IMR-90 (cell line): ENCODE results near the gene SLC2A8. TPM values are rescaled to one million over a fixed set of nuclear protein-coding genes. Genes with fewer than 3 reads are reported as not detected.
A peak's percentile ranks its signal among the peaks of the same experiment; 100 is the strongest.

Experiments
- ATAC-seq: fragments of 200-7000 bp; cut with Tn5 transposase; 2 replicates; pipeline ENCODE4 v1.9.1; 2020; ENCODE audit warnings: low read depth, mild to moderate bottlenecking, moderate library complexity
- BruUV-seq: library from RNA; stranded (reverse); fragments of 400-500 nt; replicated peaks from 2 replicates; lab custom pipeline; 2021; lab: Mats Ljungman, UMichigan
- CTCF ChIA-PET: fragments of 300-600 bp; formaldehyde crosslinking; extraction: SDS; loops from one replicate; lab custom pipeline; 2021; ENCODE audit warnings: antibody characterized with exemption; lab: Yijun Ruan, JAX
- POLR2A ChIA-PET: fragments of 300-600 bp; sonication (Branson Sonifier 250); formaldehyde crosslinking; loops from one replicate; lab custom pipeline; 2022; ENCODE audit warnings: antibody characterized with exemption; ENCODE audit not compliant: unreplicated experiment; lab: Charles Lee
- DNase-seq: peaks from one replicate; pipeline ENCODE4 v3.0.0; 2013
- H2AFZ ChIP-seq: replicated peaks from 2 replicates; pipeline ENCODE3; 2013; ENCODE audit warnings: low read length, mild to moderate bottlenecking; ENCODE audit not compliant: poor library complexity
- H2AK5ac ChIP-seq: 2 replicates; pipeline ENCODE4 v1.6.1; 2013; ENCODE audit warnings: low read depth, low read length, inconsistent platforms
- H2AK9ac ChIP-seq: replicated peaks from 2 replicates; pipeline ENCODE3; 2013; ENCODE audit warnings: mild to moderate bottlenecking, low read depth, low read length, moderate library complexity; ENCODE audit not compliant: poor library complexity
- H2BK120ac ChIP-seq: 2 replicates; pipeline ENCODE4 v1.6.1; 2013; ENCODE audit warnings: low read depth, low read length, inconsistent platforms
- H2BK15ac ChIP-seq: 3 replicates; pipeline ENCODE4 v1.6.1; 2013; ENCODE audit warnings: low read depth, low read length, inconsistent platforms
- H2BK20ac ChIP-seq: 2 replicates; pipeline ENCODE4 v1.6.1; 2013; ENCODE audit warnings: low read depth, mild to moderate bottlenecking, inconsistent platforms, low read length, moderate library complexity
- H2BK5ac ChIP-seq: 2 replicates; pipeline ENCODE4 v1.6.1; 2013; ENCODE audit warnings: mild to moderate bottlenecking, low read depth, low read length, inconsistent platforms; ENCODE audit not compliant: poor library complexity, severe bottlenecking
- H3K14ac ChIP-seq: replicated peaks from 2 replicates; pipeline ENCODE4 v1.6.1; 2013; ENCODE audit warnings: low read depth, low read length, inconsistent platforms
- H3K18ac ChIP-seq: 2 replicates; pipeline ENCODE4 v1.6.1; 2013; ENCODE audit warnings: low read depth, low read length, control low read depth
- H3K23ac ChIP-seq: 2 replicates; pipeline ENCODE4 v1.6.1; 2013; ENCODE audit warnings: low read depth, low read length, inconsistent platforms
- H3K27ac ChIP-seq: 2 replicates; pipeline ENCODE4 v1.5.1; 2013; ENCODE audit warnings: mild to moderate bottlenecking, control low read depth, low read length; ENCODE audit not compliant: insufficient read depth
- H3K27me3 ChIP-seq: 2 replicates; pipeline ENCODE4 v1.6.1; 2013; ENCODE audit warnings: low read length; ENCODE audit not compliant: control insufficient read depth, insufficient read depth
- H3K36me3 ChIP-seq: 2 replicates; pipeline ENCODE4 v1.6.1; 2013; ENCODE audit warnings: low read length, mixed read lengths; ENCODE audit not compliant: control insufficient read depth, insufficient read depth
- H3K4ac ChIP-seq: 2 replicates; pipeline ENCODE4 v1.6.1; 2013; ENCODE audit warnings: low read depth, low read length, inconsistent platforms
- H3K4me1 ChIP-seq: 2 replicates; pipeline ENCODE4 v1.6.1; 2013; ENCODE audit warnings: low read length, mixed read lengths; ENCODE audit not compliant: control insufficient read depth, insufficient read depth
- H3K4me2 ChIP-seq: 2 replicates; pipeline ENCODE4 v1.6.1; 2013; ENCODE audit warnings: low read depth, mild to moderate bottlenecking, control low read depth, low read length, moderate library complexity
- H3K4me3 ChIP-seq: 2 replicates; pipeline ENCODE4 v1.5.1; 2013; ENCODE audit warnings: low read depth, mild to moderate bottlenecking, control low read depth, low read length, moderate library complexity; ENCODE audit not compliant: insufficient read depth
- H3K56ac ChIP-seq: 2 replicates; pipeline ENCODE4 v1.6.1; 2013; ENCODE audit warnings: low read length, inconsistent platforms; ENCODE audit not compliant: insufficient read depth; ENCODE audit errors: extremely low read depth
- H3K79me1 ChIP-seq, 2 experiments: 2 replicates each; pipeline ENCODE4 v1.6.1; 2013; ENCODE audit warnings: low read length in 2 of 2, inconsistent platforms in 1 of 2, low read depth in 1 of 2
- H3K9ac ChIP-seq: 2 replicates; pipeline ENCODE4 v1.6.1; 2013; ENCODE audit warnings: low read depth, low read length, control low read depth
- H3K9me1 ChIP-seq: 2 replicates; pipeline ENCODE4 v1.6.1; 2013; ENCODE audit warnings: low read length, inconsistent platforms; ENCODE audit not compliant: insufficient read depth
- H3K9me3 ChIP-seq: 2 replicates; pipeline ENCODE4 v1.6.1; 2013; ENCODE audit warnings: low read length; ENCODE audit not compliant: control insufficient read depth, insufficient read depth
- H4K20me1 ChIP-seq: 2 replicates; pipeline ENCODE4 v1.6.1; 2013; ENCODE audit warnings: low read length, inconsistent platforms; ENCODE audit not compliant: insufficient read depth
- H4K5ac ChIP-seq: 2 replicates; pipeline ENCODE4 v1.6.1; 2013; ENCODE audit warnings: mild to moderate bottlenecking, low read depth, low read length, control low read depth
- H4K8ac ChIP-seq, 2 experiments: 2 replicates each; pipeline ENCODE4 v1.6.1; 2013; ENCODE audit warnings: low read depth in 2 of 2, low read length in 2 of 2, control low read depth in 1 of 2, inconsistent platforms in 1 of 2
- H4K91ac ChIP-seq: 2 replicates; pipeline ENCODE4 v1.6.1; 2013; ENCODE audit warnings: low read depth, low read length, inconsistent platforms; ENCODE audit not compliant: insufficient read depth
- BHLHE40 ChIP-seq: fragments of 150-350 bp; IDR thresholded peaks from 2 replicates; pipeline ENCODE4 v1.6.1; 2016; ENCODE audit warnings: mild to moderate bottlenecking, low read depth, low read length
- CEBPB ChIP-seq: IDR thresholded peaks from 2 replicates; pipeline ENCODE4 v1.6.1; 2012; ENCODE audit warnings: low read depth, low read length, improper control_type of control experiment
- CTCF ChIP-seq: conservative IDR thresholded peaks from 2 replicates; pipeline ENCODE4 v1.5.1; 2012; ENCODE audit warnings: mild to moderate bottlenecking, low read depth, low read length, improper control_type of control experiment
- FOS ChIP-seq: fragments of 150-350 bp; IDR thresholded peaks from 2 replicates; pipeline ENCODE4 v1.6.1; 2016; ENCODE audit warnings: low read depth, low read length
- MAFK ChIP-seq: IDR thresholded peaks from 2 replicates; pipeline ENCODE4 v1.6.1; 2012; ENCODE audit warnings: low read depth, low read length, improper control_type of control experiment
- MAZ ChIP-seq: IDR thresholded peaks from 2 replicates; pipeline ENCODE4 v1.6.1; 2012; ENCODE audit warnings: low read depth, mild to moderate bottlenecking, low read length, improper control_type of control experiment, moderate library complexity, borderline replicate concordance
- MXI1 ChIP-seq: IDR thresholded peaks from 2 replicates; pipeline ENCODE4 v1.6.1; 2012; ENCODE audit warnings: low read depth, mild to moderate bottlenecking, low read length, moderate library complexity, borderline replicate concordance
- NFE2L2 ChIP-seq: fragments of 150-350 bp; IDR thresholded peaks from 2 replicates; pipeline ENCODE4 v1.6.1; 2016; ENCODE audit warnings: low read depth, mild to moderate bottlenecking, low read length
- POLR2A ChIP-seq: IDR thresholded peaks from 2 replicates; pipeline ENCODE4 v1.6.1; 2012; ENCODE audit warnings: mild to moderate bottlenecking, low read depth, low read length
- RAD21 ChIP-seq: IDR thresholded peaks from 2 replicates; pipeline ENCODE4 v1.6.1; 2012; ENCODE audit warnings: low read length, improper control_type of control experiment
- RCOR1 ChIP-seq: IDR thresholded peaks from 2 replicates; pipeline ENCODE4 v1.6.1; 2012; ENCODE audit warnings: mild to moderate bottlenecking, low read length, improper control_type of control experiment; ENCODE audit not compliant: insufficient replicate concordance
- WGBS, 2 experiments: methylation state at CpG; one replicate each; pipeline versions ENCODE4 v1.1.5 to v1.1.7; 2013; ENCODE audit warnings: missing lambda C conversion rate in 2 of 2; ENCODE audit not compliant: insufficient read length in 1 of 2; ENCODE audit errors: extremely low coverage in 2 of 2; 5-methylcytosine and 5-hydroxymethylcytosine counted together
- dilution Hi-C: fragments of 300-500 bp; cut with HindIII; formaldehyde crosslinking; loops from one replicate; pipeline ENCODE4 v1.14.3; 2018; ENCODE audit warnings: low sequenced_read_pairs; ENCODE audit not compliant: unreplicated experiment
- in situ Hi-C: fragments of 300-500 bp; cut with MboI; formaldehyde crosslinking; loops from 3 replicates; pipeline ENCODE4 v1.14.3; 2019; ENCODE audit warnings: low sequenced_read_pairs, inconsistent platforms, mixed read lengths
- intact Hi-C: fragments of 100-400 bp; cut with micrococcal nuclease; formaldehyde crosslinking; loops from 2 replicates; pipeline ENCODE4 v1.10.0; 2022
- polyA plus RNA-seq, 3 experiments: library from polyadenylated mRNA; depleted of rRNA; stranded (reverse); fragments of >200 nt; gene quantifications; 2 replicates each; pipeline ENCODE4 v1.2.3, GENCODE V29; 2012; ENCODE audit warnings: low replicate concordance in 1 of 3
- total RNA-seq: library from RNA; depleted of rRNA; stranded (reverse); fragments of >200 nt; gene quantifications from 2 replicates; pipeline ENCODE4 v1.2.3, GENCODE V29; 2012
- TF ChIP-seq, protein P1 (sequence below): fragments of 150-350 bp; IDR thresholded peaks from 2 replicates; pipeline ENCODE4 v1.6.1; 2016; ENCODE audit warnings: low read depth, mild to moderate bottlenecking, low read length, moderate library complexity, borderline replicate concordance
- TF ChIP-seq, protein P2 (sequence below): fragments of 150-350 bp; IDR thresholded peaks from 2 replicates; pipeline ENCODE4 v1.6.1; 2017; ENCODE audit warnings: mild to moderate bottlenecking, antibody characterized with exemption, low read length, low read depth

SLC2A8 gene
- total and polyA plus RNA-seq, 2 of the 4 experiments (the other 2 are of a cell fraction), result 9.0 to 12.0 TPM

GRCh38 chr9:127423934-127424675, 27.1 kb downstream of the SLC2A8 start, which contains the start of gene ZNF79:
Gene ZNF79, plus strand, starts transcription at chr9:127424382. Its CDS starts 406 bp downstream, at chr9:127424788.
- H2AK9ac ChIP-seq, result peak within 1 kb of the TSS; percentile 96
- ChIA-PET POLR2A (interaction anchor here (0.7 kb wide), 1 partner anchor 20 kb away, joined by 6 read pairs; no protein-coding TSS in a partner anchor), CTCF (no interaction called here)
- H3K9me3 ChIP-seq, result no peaks in the 10 kb centered on the region
- no TSS peak for BruUV-seq
- H3K4me2 ChIP-seq, result peak within 1 kb of the TSS; percentile 97
- 0% methylated on average over 36 of the region's 54 CpGs; no CpG with 5 or more reads in 1 of the 2 experiments for WGBS, 2 experiments
- peaks cover 7% of the 10 kb centered on the region for H3K4me1 ChIP-seq
- peak within 1 kb of the TSS; percentile 86 for H4K5ac ChIP-seq
- peak within 1 kb of the TSS; percentile 100 for H3K4ac ChIP-seq
- H3K4me3 ChIP-seq, result peak within 1 kb of the TSS; percentile 69
- H4K20me1 ChIP-seq, result peaks cover 13% of the 10 kb centered on the region; the same call in 1 of the 2 replicates
- DNase-seq (peak; percentile 88), ATAC-seq (peak; percentile 92)
- H3K36me3 ChIP-seq, result peaks cover 4% of the 10 kb centered on the region
- peak within 1 kb of the TSS; percentile 60; the same call in 1 of the 2 replicates for H2AK5ac ChIP-seq
- H3K56ac ChIP-seq, result peak within 1 kb of the TSS; percentile 100
- H4K8ac ChIP-seq, result peak within 1 kb of the TSS; percentile 96 to 99
- H3K27me3 ChIP-seq, result no peaks in the 10 kb centered on the region
- dilution Hi-C loops, result no loop called here
- peak within 1 kb of the TSS; percentile 90 for H3K9ac ChIP-seq
- H2BK5ac ChIP-seq, result peak within 1 kb of the TSS; percentile 91
- H3K14ac ChIP-seq, result peak within 1 kb of the TSS; percentile 100
- peaks cover 33 to 60% of the 10 kb centered on the region in 2 experiments for H3K79me1 ChIP-seq
- H2BK20ac ChIP-seq, result peak within 1 kb of the TSS; percentile 96
- H2AFZ ChIP-seq, result peak within 1 kb of the TSS; percentile 96
- intact Hi-C loops, result loop anchor here (2.0 to 10.0 kb wide), 2 partner anchors 199 to 483 kb away; no protein-coding TSS in a partner anchor
- H3K9me1 ChIP-seq, result peaks cover 9% of the 10 kb centered on the region; the same call in 1 of the 2 replicates
- peak within 1 kb of the TSS; percentile 100 for H3K23ac ChIP-seq
- peak within 1 kb of the TSS; percentile 87 for H3K27ac ChIP-seq
- peak within 1 kb of the TSS; percentile 99 for H4K91ac ChIP-seq
- peak within 1 kb of the TSS; percentile 98; the same call in 2 of the 3 replicates for H2BK15ac ChIP-seq
- in situ Hi-C loops, result no loop called here
- H3K18ac ChIP-seq, result peak within 1 kb of the TSS; percentile 88
- peak within 1 kb of the TSS; percentile 99 for H2BK120ac ChIP-seq
- TF ChIP-seq, protein P1, sequence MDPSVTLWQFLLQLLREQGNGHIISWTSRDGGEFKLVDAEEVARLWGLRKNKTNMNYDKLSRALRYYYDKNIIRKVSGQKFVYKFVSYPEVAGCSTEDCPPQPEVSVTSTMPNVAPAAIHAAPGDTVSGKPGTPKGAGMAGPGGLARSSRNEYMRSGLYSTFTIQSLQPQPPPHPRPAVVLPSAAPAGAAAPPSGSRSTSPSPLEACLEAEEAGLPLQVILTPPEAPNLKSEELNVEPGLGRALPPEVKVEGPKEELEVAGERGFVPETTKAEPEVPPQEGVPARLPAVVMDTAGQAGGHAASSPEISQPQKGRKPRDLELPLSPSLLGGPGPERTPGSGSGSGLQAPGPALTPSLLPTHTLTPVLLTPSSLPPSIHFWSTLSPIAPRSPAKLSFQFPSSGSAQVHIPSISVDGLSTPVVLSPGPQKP, result no peak
- TF ChIP-seq CTCF (no peak), NFE2L2 (no peak), FOS (no peak), MAZ (0 out of 2 replicates have a peak, but pooled peaks have one; percentile 5), CEBPB (no peak), MXI1 (peak; percentile 72; the same call in 1 of the 2 replicates), RAD21 (no peak), BHLHE40 (no peak), MAFK (no peak), RCOR1 (no peak), POLR2A (peak; percentile 72)
- TF ChIP-seq, protein P2, sequence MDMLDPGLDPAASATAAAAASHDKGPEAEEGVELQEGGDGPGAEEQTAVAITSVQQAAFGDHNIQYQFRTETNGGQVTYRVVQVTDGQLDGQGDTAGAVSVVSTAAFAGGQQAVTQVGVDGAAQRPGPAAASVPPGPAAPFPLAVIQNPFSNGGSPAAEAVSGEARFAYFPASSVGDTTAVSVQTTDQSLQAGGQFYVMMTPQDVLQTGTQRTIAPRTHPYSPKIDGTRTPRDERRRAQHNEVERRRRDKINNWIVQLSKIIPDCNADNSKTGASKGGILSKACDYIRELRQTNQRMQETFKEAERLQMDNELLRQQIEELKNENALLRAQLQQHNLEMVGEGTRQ, result peak; percentile 53
